ENCODE measurements around the gene TSR3. TPM values are rescaled to one million over a fixed set of nuclear protein-coding genes. Genes with fewer than 3 reads are reported as not detected.

Gene TSR3
- total RNA-seq, 1 experiment from 2014 or later: 52.7 TPM

- Histone ChIP-seq H3K27me3 (ENCODE audit: insufficient read depth, low read length) (no peaks in the 10 kb centered on the region), H3K9me2 (ENCODE audit: insufficient read depth) (no peaks in the 10 kb centered on the region), H3K4me3 (replicated peaks in 1 of 2; ENCODE audit: low read depth in 1 of 2, low read length in 2 of 2) (no peak overlapping the region), H4K20me1 (ENCODE audit: insufficient read depth) (no peaks in the 10 kb centered on the region), H3K4me1 (ENCODE audit: control insufficient read depth in 1 of 2, insufficient read depth in 2 of 2, low read length in 2 of 2) (peaks cover 14 to 19% of the 10 kb centered on the region in 2 experiments), H3K9me3 (ENCODE audit: control insufficient read depth in 1 of 2, insufficient read depth in 1 of 2, low read depth in 1 of 2, low read length in 2 of 2) (no peaks in the 10 kb centered on the region), H3K79me2 (ENCODE audit: insufficient read depth, low read length) (peaks cover 48% of the 10 kb centered on the region), H3K36me3 (ENCODE audit: control insufficient read depth in 1 of 2, insufficient read depth in 2 of 2, low read length in 2 of 2) (peaks cover 0 to 9% of the 10 kb centered on the region in 2 experiments; a peak in 1 of 4 replicates), H3K9ac (ENCODE audit: low read length) (no peak overlapping the region), H2AFZ (ENCODE audit: low read depth, low read length, poor library complexity, severe bottlenecking) (no peak overlapping the region), H3K4me2 (ENCODE audit: low read length) (peak overlapping the region; percentile 78; the same call in 1 of the 2 replicates), H3K27ac (ENCODE audit: low read depth, low read length) (no peak overlapping the region)
- DNase-seq (ENCODE audit: low read depth, low spot score): no peak
- TF ChIP-seq ZBTB33 (IDR thresholded peaks at IDR 0.05; ENCODE audit: extremely low read depth, insufficient replicate concordance, low read length): no peak
- TF ChIP-seq RAD21 (IDR thresholded peaks at IDR 0.05; ENCODE audit: low read depth): no peak
- no peak for TF ChIP-seq FOSL1 (IDR thresholded peaks at IDR 0.05; ENCODE audit: low read depth)
- TF ChIP-seq EGR1 (IDR thresholded peaks at IDR 0.05; ENCODE audit: low read depth): no peak
- TF ChIP-seq SP1 (IDR thresholded peaks at IDR 0.05; ENCODE audit: low read depth): no peak
- TF ChIP-seq, protein P1, sequence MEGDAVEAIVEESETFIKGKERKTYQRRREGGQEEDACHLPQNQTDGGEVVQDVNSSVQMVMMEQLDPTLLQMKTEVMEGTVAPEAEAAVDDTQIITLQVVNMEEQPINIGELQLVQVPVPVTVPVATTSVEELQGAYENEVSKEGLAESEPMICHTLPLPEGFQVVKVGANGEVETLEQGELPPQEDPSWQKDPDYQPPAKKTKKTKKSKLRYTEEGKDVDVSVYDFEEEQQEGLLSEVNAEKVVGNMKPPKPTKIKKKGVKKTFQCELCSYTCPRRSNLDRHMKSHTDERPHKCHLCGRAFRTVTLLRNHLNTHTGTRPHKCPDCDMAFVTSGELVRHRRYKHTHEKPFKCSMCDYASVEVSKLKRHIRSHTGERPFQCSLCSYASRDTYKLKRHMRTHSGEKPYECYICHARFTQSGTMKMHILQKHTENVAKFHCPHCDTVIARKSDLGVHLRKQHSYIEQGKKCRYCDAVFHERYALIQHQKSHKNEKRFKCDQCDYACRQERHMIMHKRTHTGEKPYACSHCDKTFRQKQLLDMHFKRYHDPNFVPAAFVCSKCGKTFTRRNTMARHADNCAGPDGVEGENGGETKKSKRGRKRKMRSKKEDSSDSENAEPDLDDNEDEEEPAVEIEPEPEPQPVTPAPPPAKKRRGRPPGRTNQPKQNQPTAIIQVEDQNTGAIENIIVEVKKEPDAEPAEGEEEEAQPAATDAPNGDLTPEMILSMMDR (IDR thresholded peaks at IDR 0.05 in 2 of 3, conservative IDR thresholded peaks at IDR 0.05 in 1 of 3; ENCODE audit: borderline replicate concordance in 1 of 3, insufficient read depth in 1 of 3, low read depth in 2 of 3, low read length in 2 of 3): no peak
- no peak for TF ChIP-seq ZNF274 (IDR thresholded peaks at IDR 0.05; ENCODE audit: low read depth, low read length)
- no peak for TF ChIP-seq POLR2A (IDR thresholded peaks at IDR 0.05; ENCODE audit: borderline replicate concordance, extremely low read depth, insufficient read depth, insufficient read length)
- TF ChIP-seq, protein P2, sequence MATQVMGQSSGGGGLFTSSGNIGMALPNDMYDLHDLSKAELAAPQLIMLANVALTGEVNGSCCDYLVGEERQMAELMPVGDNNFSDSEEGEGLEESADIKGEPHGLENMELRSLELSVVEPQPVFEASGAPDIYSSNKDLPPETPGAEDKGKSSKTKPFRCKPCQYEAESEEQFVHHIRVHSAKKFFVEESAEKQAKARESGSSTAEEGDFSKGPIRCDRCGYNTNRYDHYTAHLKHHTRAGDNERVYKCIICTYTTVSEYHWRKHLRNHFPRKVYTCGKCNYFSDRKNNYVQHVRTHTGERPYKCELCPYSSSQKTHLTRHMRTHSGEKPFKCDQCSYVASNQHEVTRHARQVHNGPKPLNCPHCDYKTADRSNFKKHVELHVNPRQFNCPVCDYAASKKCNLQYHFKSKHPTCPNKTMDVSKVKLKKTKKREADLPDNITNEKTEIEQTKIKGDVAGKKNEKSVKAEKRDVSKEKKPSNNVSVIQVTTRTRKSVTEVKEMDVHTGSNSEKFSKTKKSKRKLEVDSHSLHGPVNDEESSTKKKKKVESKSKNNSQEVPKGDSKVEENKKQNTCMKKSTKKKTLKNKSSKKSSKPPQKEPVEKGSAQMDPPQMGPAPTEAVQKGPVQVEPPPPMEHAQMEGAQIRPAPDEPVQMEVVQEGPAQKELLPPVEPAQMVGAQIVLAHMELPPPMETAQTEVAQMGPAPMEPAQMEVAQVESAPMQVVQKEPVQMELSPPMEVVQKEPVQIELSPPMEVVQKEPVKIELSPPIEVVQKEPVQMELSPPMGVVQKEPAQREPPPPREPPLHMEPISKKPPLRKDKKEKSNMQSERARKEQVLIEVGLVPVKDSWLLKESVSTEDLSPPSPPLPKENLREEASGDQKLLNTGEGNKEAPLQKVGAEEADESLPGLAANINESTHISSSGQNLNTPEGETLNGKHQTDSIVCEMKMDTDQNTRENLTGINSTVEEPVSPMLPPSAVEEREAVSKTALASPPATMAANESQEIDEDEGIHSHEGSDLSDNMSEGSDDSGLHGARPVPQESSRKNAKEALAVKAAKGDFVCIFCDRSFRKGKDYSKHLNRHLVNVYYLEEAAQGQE (IDR thresholded peaks at IDR 0.05; ENCODE audit: low read depth): no peak
- TF ChIP-seq ELF1 (IDR thresholded peaks at IDR 0.05; ENCODE audit: borderline replicate concordance, low read depth): no peak
- TF ChIP-seq MAX (IDR thresholded peaks at IDR 0.05): no peak
- TF ChIP-seq SRF (IDR thresholded peaks at IDR 0.05; ENCODE audit: low read depth): no peak
- no peak for TF ChIP-seq ZFX (IDR thresholded peaks at IDR 0.05)
- TF ChIP-seq, protein P3, sequence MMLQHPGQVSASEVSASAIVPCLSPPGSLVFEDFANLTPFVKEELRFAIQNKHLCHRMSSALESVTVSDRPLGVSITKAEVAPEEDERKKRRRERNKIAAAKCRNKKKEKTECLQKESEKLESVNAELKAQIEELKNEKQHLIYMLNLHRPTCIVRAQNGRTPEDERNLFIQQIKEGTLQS (IDR thresholded peaks at IDR 0.05): no peak
- no peak for TF ChIP-seq EZH2phosphoT487 (IDR thresholded peaks at IDR 0.05; ENCODE audit: borderline replicate concordance)
- no TSS peak for BruUV-seq (replicated peaks)
- intact Hi-C loops (cut with micrococcal nuclease): no loop called here
- RAD21 ChIA-PET (ENCODE audit: low non-redundant PET in 1 of 2, low total read pairs in 2 of 2, uncharacterized antibody in 2 of 2, unreplicated experiment in 2 of 2): no interaction called here
- no peak for ATAC-seq
- POLR2A ChIA-PET: no interaction called here
- CTCF ChIA-PET: no interaction called here
Observed at GRCh38 chr16:1349951-1350350, 1.7 kb downstream of the TSR3 start.
